GM12873 (cell line): ENCODE results near the gene MYH6.

ENCODE experiments used
- CTCF ChIP-seq: IDR thresholded peaks from 2 replicates; pipeline ENCODE4 v1.5.1; 2012; ENCODE audit warnings: low read depth, mild to moderate bottlenecking, moderate library complexity, low read length, control low read depth; ENCODE audit not compliant: insufficient read depth; ENCODE audit errors: missing control alignments

Gene MYH6

GRCh38 chr14:23378612-23379220 is 29.4 kb downstream of the MYH6 start:
- TF ChIP-seq CTCF = no peak

- no peak for TF ChIP-seq CTCF
Observed at GRCh38 chr14:23377573-23378563, 30.2 kb downstream of the MYH6 start.

- TF ChIP-seq CTCF = no peak
Observed at GRCh38 chr14:23377198-23377550, 30.9 kb downstream of the MYH6 start.

GRCh38 chr14:23376482-23377197 is 31.4 kb downstream of the MYH6 start, which contains the start of gene CMTM5:
Gene CMTM5 (plus strand): TSS chr14:23377046. CDS start chr14:23377252, 206 bp downstream.
- TF ChIP-seq CTCF = no peak

GRCh38 chr14:23375527-23376251 is 32.4 kb downstream of the MYH6 start:
- no peak for TF ChIP-seq CTCF

- no peak for TF ChIP-seq CTCF
Observed at GRCh38 chr14:23373041-23373440, 35.0 kb downstream of the MYH6 start.
